RWPE2 (cell line): ENCODE results near the gene TKT.

ENCODE experiments used
- ATAC-seq: fragments of 200-7000 bp; cut with Tn5 transposase; 3 replicates; pipeline ENCODE4 v1.9.1; 2021; ENCODE audit warnings: low read depth
- DNase-seq: peaks from one replicate; pipeline ENCODE4 v3.0.0-alpha.2; 2020; ENCODE audit warnings: low spot score
- H3K27ac ChIP-seq: fragments of 450-650 bp; 2 replicates; pipeline ENCODE4 v1.5.1; 2017; ENCODE audit warnings: mild to moderate bottlenecking; ENCODE audit not compliant: poor library complexity, severe bottlenecking
- H3K27me3 ChIP-seq: fragments of 250-450 bp; sonication (Bioruptor Pico); 2 replicates; pipeline ENCODE4 v1.5.1; 2021; ENCODE audit warnings: mild to moderate bottlenecking, moderate library complexity; ENCODE audit not compliant: insufficient read depth, poor library complexity, severe bottlenecking
- H3K36me3 ChIP-seq: fragments of 250-450 bp; sonication (Bioruptor Pico); 2 replicates; pipeline ENCODE4 v1.5.1; 2020; ENCODE audit warnings: low read depth, mild to moderate bottlenecking, moderate library complexity
- H3K4me1 ChIP-seq: fragments of 250-450 bp; sonication (Bioruptor Pico); 2 replicates; pipeline ENCODE4 v1.5.1; 2021; ENCODE audit warnings: mild to moderate bottlenecking, moderate library complexity; ENCODE audit not compliant: insufficient read depth, poor library complexity, severe bottlenecking
- H3K4me3 ChIP-seq: fragments of 250-450 bp; sonication (Bioruptor Pico); 2 replicates; pipeline ENCODE4 v1.5.1; 2021; ENCODE audit warnings: mild to moderate bottlenecking, moderate library complexity; ENCODE audit not compliant: severe bottlenecking
- H3K9me3 ChIP-seq: fragments of 250-450 bp; sonication (Bioruptor Pico); 2 replicates; pipeline ENCODE4 v1.5.1; 2021; ENCODE audit warnings: mild to moderate bottlenecking, moderate library complexity; ENCODE audit not compliant: severe bottlenecking
- TF ChIP-seq, protein P1 (sequence below): fragments of 450-650 bp; IDR thresholded peaks from one replicate; pipeline ENCODE4 v1.5.1; 2017; ENCODE audit warnings: mild to moderate bottlenecking, moderate library complexity; ENCODE audit not compliant: poor library complexity, severe bottlenecking

The TKT gene

GRCh38 chr3:53230041-53230621, 25.7 kb downstream of the TKT start:
- ATAC-seq (no peak), DNase-seq (no peak)
- no peaks in the 10 kb centered on the region for H3K9me3 ChIP-seq
- H3K4me3 ChIP-seq: no peak overlapping the region
- no peaks in the 10 kb centered on the region for H3K4me1 ChIP-seq
- H3K36me3 ChIP-seq: peaks cover 98% of the 10 kb centered on the region
- TF ChIP-seq, protein P1, sequence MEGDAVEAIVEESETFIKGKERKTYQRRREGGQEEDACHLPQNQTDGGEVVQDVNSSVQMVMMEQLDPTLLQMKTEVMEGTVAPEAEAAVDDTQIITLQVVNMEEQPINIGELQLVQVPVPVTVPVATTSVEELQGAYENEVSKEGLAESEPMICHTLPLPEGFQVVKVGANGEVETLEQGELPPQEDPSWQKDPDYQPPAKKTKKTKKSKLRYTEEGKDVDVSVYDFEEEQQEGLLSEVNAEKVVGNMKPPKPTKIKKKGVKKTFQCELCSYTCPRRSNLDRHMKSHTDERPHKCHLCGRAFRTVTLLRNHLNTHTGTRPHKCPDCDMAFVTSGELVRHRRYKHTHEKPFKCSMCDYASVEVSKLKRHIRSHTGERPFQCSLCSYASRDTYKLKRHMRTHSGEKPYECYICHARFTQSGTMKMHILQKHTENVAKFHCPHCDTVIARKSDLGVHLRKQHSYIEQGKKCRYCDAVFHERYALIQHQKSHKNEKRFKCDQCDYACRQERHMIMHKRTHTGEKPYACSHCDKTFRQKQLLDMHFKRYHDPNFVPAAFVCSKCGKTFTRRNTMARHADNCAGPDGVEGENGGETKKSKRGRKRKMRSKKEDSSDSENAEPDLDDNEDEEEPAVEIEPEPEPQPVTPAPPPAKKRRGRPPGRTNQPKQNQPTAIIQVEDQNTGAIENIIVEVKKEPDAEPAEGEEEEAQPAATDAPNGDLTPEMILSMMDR: no peak
- H3K27ac ChIP-seq: no peak overlapping the region
- no peaks in the 10 kb centered on the region for H3K27me3 ChIP-seq

GRCh38 chr3:53229606-53230005, 26.2 kb downstream of the TKT start:
- Histone ChIP-seq H3K27me3 (no peaks in the 10 kb centered on the region), H3K4me1 (no peaks in the 10 kb centered on the region), H3K4me3 (no peak overlapping the region), H3K9me3 (no peaks in the 10 kb centered on the region), H3K36me3 (peaks cover 100% of the 10 kb centered on the region), H3K27ac (no peak overlapping the region)
- TF ChIP-seq, protein P1: no peak
- DNase-seq (no peak), ATAC-seq (no peak)

- Histone ChIP-seq H3K9me3 (no peaks in the 10 kb centered on the region), H3K27ac (no peak overlapping the region), H3K36me3 (peaks cover 100% of the 10 kb centered on the region), H3K4me1 (no peaks in the 10 kb centered on the region), H3K27me3 (no peaks in the 10 kb centered on the region), H3K4me3 (no peak overlapping the region)
- ATAC-seq (no peak), DNase-seq (no peak)
- TF ChIP-seq, protein P1: no peak
Measured at GRCh38 chr3:53229171-53229570, 26.7 kb downstream of the TKT start.

DNA sequence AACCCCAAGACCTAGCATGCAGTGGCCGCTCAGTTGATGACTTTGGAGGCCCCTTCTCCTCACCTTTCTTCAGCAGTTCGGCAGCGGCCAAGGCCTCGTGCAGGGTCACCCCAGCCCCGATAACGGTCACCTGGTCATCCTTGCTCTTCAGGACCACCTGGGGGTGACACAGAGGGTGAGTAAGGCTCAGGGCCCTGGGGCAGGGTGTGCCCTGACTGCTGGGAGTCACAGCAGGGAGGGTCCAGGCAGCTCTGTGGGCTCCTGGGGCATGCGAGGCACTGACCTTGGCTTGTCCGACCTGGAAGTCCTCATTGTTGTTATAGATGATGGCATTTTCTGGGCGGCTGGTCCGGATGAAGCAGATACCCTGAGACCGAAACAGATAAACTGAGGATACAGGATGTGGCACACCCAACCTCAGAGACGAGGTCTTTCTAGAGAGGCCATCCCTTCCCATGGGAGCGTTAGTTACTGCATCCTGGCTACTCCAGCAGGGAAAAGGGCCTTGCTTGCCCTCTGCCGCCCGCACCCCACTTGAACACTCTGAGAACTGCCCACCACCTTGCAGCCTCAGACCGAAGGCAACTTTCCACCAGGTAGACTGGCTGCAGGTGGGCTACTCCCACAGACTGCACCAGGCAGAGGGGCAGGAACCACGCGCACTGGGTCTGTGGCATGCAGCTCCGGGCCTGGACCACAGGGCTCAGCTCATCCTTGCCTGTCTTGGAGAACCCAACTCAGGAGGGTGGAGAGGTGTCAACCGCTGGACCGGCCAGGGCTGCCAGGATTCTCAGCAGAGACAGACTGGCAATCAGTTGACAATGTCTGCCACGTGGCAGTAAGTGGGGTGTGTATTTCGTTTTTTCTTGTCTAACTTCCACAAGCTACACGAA, 27.6 kb downstream of the TKT start:
- peaks cover 97% of the 10 kb centered on the region for H3K36me3 ChIP-seq
- DNase-seq: no peak
- no peaks in the 10 kb centered on the region for H3K4me1 ChIP-seq
- TF ChIP-seq, protein P1: no peak
- H3K4me3 ChIP-seq: no peak overlapping the region
- no peak overlapping the region for H3K27ac ChIP-seq
- no peaks in the 10 kb centered on the region for H3K27me3 ChIP-seq
- ATAC-seq: no peak
- no peaks in the 10 kb centered on the region for H3K9me3 ChIP-seq

DNA sequence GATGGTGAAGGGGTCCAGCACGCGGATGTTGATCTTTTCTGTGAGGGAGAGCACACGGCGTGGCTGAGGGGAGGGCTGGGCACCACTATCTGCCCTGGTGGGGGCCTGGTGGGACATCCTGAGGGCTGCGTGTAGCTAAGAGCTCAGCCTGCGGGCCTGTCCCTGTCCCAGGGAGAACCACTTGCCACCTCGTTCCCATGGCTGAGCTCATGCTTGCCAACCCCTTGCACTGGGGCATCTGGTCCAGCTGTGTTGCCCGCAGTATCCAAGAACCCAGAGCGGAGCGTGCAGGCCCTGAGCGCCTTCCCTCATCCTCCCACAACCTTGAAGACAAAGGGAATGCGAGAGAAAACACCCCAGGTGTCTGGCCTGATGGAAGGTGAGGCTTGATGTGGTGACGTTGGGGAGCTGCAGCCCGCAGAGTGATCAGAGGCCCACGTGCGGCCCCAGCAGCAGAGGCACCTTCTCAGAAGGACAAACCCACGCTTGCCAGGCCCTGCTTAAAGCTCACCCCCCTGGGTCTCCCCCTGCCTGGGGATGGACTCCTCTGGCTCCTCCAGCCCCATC, 28.9 kb downstream of the TKT start:
- Histone ChIP-seq H3K27me3 (no peaks in the 10 kb centered on the region), H3K27ac (no peak overlapping the region), H3K4me1 (no peaks in the 10 kb centered on the region), H3K36me3 (peaks cover 84% of the 10 kb centered on the region), H3K4me3 (no peak overlapping the region), H3K9me3 (no peaks in the 10 kb centered on the region)
- ATAC-seq: no peak
- no peak for DNase-seq
- TF ChIP-seq, protein P1: no peak
